B cell (primary cell): ENCODE measurements around the gene IMP3. TPM values are rescaled to one million over a fixed set of nuclear protein-coding genes. Genes with fewer than 3 reads are reported as not detected.
A peak's percentile ranks its signal among the peaks of the same experiment; 100 is the strongest.

ENCODE experiments used
- ATAC-seq: fragments of 200-7000 bp; cut with Tn5 transposase; one replicate; pipeline ENCODE4 v1.10.0; 2021; ENCODE audit warnings: low read depth, mild to moderate bottlenecking, moderate number of reproducible peaks, moderate library complexity
- CTCF ChIA-PET: fragments of 350-600 bp; sonication (Branson Sonifier 250); formaldehyde crosslinking; loops from one replicate; lab custom pipeline; 2021; ENCODE audit warnings: antibody characterized with exemption, inconsistent platforms; lab: Charles Lee
- POLR2A ChIA-PET: fragments of 350-600 bp; sonication (Branson Sonifier 250); formaldehyde crosslinking; loops from one replicate; lab custom pipeline; 2021; ENCODE audit warnings: antibody characterized with exemption; lab: Charles Lee
- DNase-seq: peaks from one replicate; pipeline ENCODE4 v3.0.0; 2013
- H2AFZ ChIP-seq: 2 replicates; pipeline ENCODE4 v1.6.1; 2012; ENCODE audit warnings: mild to moderate bottlenecking, low read depth, low read length; ENCODE audit not compliant: insufficient read depth, poor library complexity, severe bottlenecking
- H3K27ac ChIP-seq, 2 donors: 1 replicate in 1 of 2; 2 replicates in 1 of 2; pipeline ENCODE4 v1.5.1; 2012 to 2013; ENCODE audit warnings: low read length in 2 of 2, mild to moderate bottlenecking in 2 of 2, moderate library complexity in 1 of 2
- H3K27me3 ChIP-seq, 4 experiments: fragments of 200-600 bp in 1 of 4; sonication (generic) in 1 of 4; replicated peaks in 1 of 4; 1 replicate in 2 of 4; 2 replicates in 2 of 4; pipeline versions ENCODE4 v1.6.1 to v1.7.0; 2013 to 2016; ENCODE audit warnings: low read length in 3 of 4, mild to moderate bottlenecking in 2 of 4, mixed read lengths in 1 of 4, moderate library complexity in 1 of 4; ENCODE audit not compliant: insufficient read depth in 4 of 4, control insufficient read depth in 3 of 4; ENCODE audit errors: control extremely low read depth in 1 of 4
- H3K36me3 ChIP-seq, 2 experiments: replicated peaks in 1 of 2; 1 replicate in 1 of 2; 2 replicates in 1 of 2; pipeline versions ENCODE4 v1.6.1 to v1.7.1; 2013; ENCODE audit warnings: low read length in 1 of 2; ENCODE audit not compliant: insufficient read depth in 2 of 2, control insufficient read depth in 1 of 2; ENCODE audit errors: control extremely low read depth in 1 of 2, extremely low read depth in 1 of 2
- H3K4me1 ChIP-seq, 2 donors: fragments of 200-600 bp in 1 of 2; sonication (generic) in 1 of 2; 1 replicate in 1 of 2; 2 replicates in 1 of 2; pipeline versions ENCODE4 v1.5.1 to v1.6.1; 2013 to 2017; ENCODE audit warnings: low read length in 2 of 2; ENCODE audit not compliant: control insufficient read depth in 2 of 2, insufficient read depth in 2 of 2
- H3K4me2 ChIP-seq: replicated peaks from 2 replicates; pipeline ENCODE3; 2012; ENCODE audit warnings: mild to moderate bottlenecking, low read depth, low read length; ENCODE audit not compliant: poor library complexity, severe bottlenecking
- H3K4me3 ChIP-seq, 5 experiments: fragments of 200-600 bp in 1 of 5; sonication (generic) in 1 of 5; 1 replicate in 3 of 5; 2 replicates in 2 of 5; pipeline versions ENCODE4 v1.5.1 to v1.7.0; 2011 to 2016; ENCODE audit warnings: low read length in 4 of 5, mild to moderate bottlenecking in 4 of 5, low read depth in 2 of 5, control low read depth in 1 of 5, moderate library complexity in 1 of 5; ENCODE audit not compliant: insufficient read depth in 1 of 5; ENCODE audit errors: control extremely low read depth in 1 of 5, extremely low read depth in 1 of 5
- H3K79me2 ChIP-seq: fragments of 200-600 bp; sonication (generic); one replicate; pipeline ENCODE4 v1.6.0; 2016; ENCODE audit warnings: low read length; ENCODE audit not compliant: control insufficient read depth, insufficient read depth
- H3K9ac ChIP-seq: fragments of 200-600 bp; sonication (generic); 2 replicates; pipeline ENCODE4 v1.6.1; 2017; ENCODE audit warnings: mild to moderate bottlenecking, low read length, moderate library complexity
- H3K9me3 ChIP-seq, 3 donors: one replicate each; pipeline versions ENCODE4 v1.6.1 to v1.7.1; 2013; ENCODE audit warnings: low read length in 2 of 3; ENCODE audit not compliant: control insufficient read depth in 2 of 3, insufficient read depth in 1 of 3; ENCODE audit errors: control extremely low read depth in 1 of 3
- H4K20me1 ChIP-seq: 2 replicates; pipeline ENCODE4 v1.6.0; 2012; ENCODE audit warnings: mild to moderate bottlenecking, low read length; ENCODE audit not compliant: insufficient read depth, control insufficient read depth, poor library complexity, severe bottlenecking
- H3K27ac Mint-ChIP-seq: one replicate; pipeline ENCODE4 v1.8.0; 2021; ENCODE audit warnings: mixed read lengths
- H3K27me3 Mint-ChIP-seq: one replicate; pipeline ENCODE4 v1.8.0; 2021; ENCODE audit warnings: mixed read lengths
- H3K4me1 Mint-ChIP-seq: one replicate; pipeline ENCODE4 v1.8.0; 2021; ENCODE audit warnings: mixed read lengths
- H3K4me3 Mint-ChIP-seq: one replicate; pipeline ENCODE4 v1.8.0; 2021; ENCODE audit warnings: mixed read lengths
- H3K9me3 Mint-ChIP-seq: one replicate; pipeline ENCODE4 v1.8.0; 2022; ENCODE audit warnings: mixed read lengths; ENCODE audit not compliant: insufficient read depth
- EZH2 ChIP-seq: IDR thresholded peaks from 2 replicates; pipeline ENCODE4 v1.6.1; 2012; ENCODE audit warnings: borderline replicate concordance, low read depth, mild to moderate bottlenecking, moderate library complexity, low read length; ENCODE audit not compliant: insufficient read depth, poor library complexity, severe bottlenecking
- WGBS: methylation state at CpG from one replicate; pipeline ENCODE4 v1.1.5; 2013; ENCODE audit warnings: missing lambda C conversion rate; ENCODE audit not compliant: insufficient coverage; 5-methylcytosine and 5-hydroxymethylcytosine counted together
- intact Hi-C: fragments of 100-400 bp; cut with micrococcal nuclease; formaldehyde crosslinking; loops from one replicate; pipeline ENCODE4 v1.10.0; 2022
- polyA plus RNA-seq: library from polyadenylated mRNA; depleted of rRNA; stranded (reverse); fragments of >200 nt; gene quantifications from 2 replicates; pipeline ENCODE4 v1.2.3, GENCODE V29; 2012
- total RNA-seq, 2 donors: library from RNA; stranded (reverse); fragments of 120-200 nt in 1 of 2; gene quantifications; 1 replicate in 1 of 2; 2 replicates in 1 of 2; pipeline versions ENCODE4 v1.2.3 to v1.2.4, GENCODE V29; 2013 to 2022
- TF ChIP-seq, protein P1 (sequence below): fragments of 200-600 bp; IDR thresholded peaks from one replicate; pipeline ENCODE4 v1.8.0; 2022; ENCODE audit warnings: antibody characterized with exemption, mild to moderate bottlenecking

The IMP3 gene
- total and polyA plus RNA-seq, 2 donors (not counting 1 experiment from before 2014, with no cell fraction given): 60.8 to 85.1 TPM

DNA sequence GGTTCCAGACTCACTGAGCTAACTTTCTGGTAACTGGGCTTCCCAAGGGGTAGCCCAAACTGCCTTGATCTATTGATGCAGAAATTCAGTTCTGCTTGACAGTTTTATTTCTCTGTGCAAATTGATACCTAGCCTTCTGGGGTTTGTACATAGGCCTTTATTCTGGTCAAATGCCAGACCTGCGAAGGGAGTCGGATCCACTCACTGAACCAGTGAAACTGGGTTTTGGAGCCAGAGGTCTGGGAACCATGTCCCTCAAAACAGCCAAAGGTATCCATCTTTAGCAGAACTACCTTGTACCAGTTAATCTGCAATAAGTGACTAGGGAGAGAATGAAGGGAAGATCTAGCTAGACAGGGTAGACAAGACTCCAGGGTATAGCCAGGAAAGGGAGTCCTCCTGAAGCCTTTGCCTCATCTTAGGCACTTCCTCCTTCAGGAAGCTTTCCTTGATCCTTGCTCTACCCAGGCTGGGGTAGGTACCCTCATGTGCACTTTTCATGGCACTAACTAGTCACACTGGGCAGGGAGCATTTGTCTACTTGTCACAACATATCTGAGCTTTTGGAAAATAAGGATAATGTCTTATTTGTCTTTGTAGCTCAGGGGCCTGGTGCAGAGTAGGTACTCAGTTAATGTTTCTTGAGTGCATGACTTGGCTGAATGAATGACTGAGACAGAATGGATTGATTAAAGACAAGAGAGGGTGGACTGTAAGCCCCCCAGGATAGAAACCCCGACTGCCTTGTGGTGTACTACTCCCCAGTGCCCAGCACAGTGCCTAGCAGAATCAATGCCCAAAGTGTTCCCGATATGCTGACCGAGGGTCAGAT lies 6.3 kb upstream of the IMP3 start:
- peaks cover 15% of the 10 kb centered on the region for H3K4me1 Mint-ChIP-seq
- ChIA-PET CTCF (interaction anchor here (0.6 to 1.6 kb wide), 7 partner anchors 8 to 190 kb away, joined by 3 to 4 read pairs (median 3); partner anchors contain the start of gene SNUPN), POLR2A (interaction anchor here (1.2 kb wide), 1 partner anchor 192 kb away, joined by 4 read pairs; no protein-coding TSS in a partner anchor)
- no peaks in the 10 kb centered on the region for H3K36me3 ChIP-seq
- H3K9ac ChIP-seq: peak overlapping the region; percentile 77
- 60% methylated on average over 5 of the region's 5 CpGs for WGBS
- H4K20me1 ChIP-seq: no peaks in the 10 kb centered on the region
- H3K4me2 ChIP-seq: peak overlapping the region; percentile 100
- DNase-seq (no peak), ATAC-seq (no peak)
- H3K79me2 ChIP-seq: no peaks in the 10 kb centered on the region
- H3K4me1 ChIP-seq: peaks cover 15 to 17% of the 10 kb centered on the region in 2 donors
- peak overlapping the region in 2 of 5 experiments; percentile 61 to 76 for H3K4me3 ChIP-seq
- peaks cover 0 to 28% (median 13%) of the 10 kb centered on the region in 4 experiments for H3K27me3 ChIP-seq
- TF ChIP-seq, protein P1, sequence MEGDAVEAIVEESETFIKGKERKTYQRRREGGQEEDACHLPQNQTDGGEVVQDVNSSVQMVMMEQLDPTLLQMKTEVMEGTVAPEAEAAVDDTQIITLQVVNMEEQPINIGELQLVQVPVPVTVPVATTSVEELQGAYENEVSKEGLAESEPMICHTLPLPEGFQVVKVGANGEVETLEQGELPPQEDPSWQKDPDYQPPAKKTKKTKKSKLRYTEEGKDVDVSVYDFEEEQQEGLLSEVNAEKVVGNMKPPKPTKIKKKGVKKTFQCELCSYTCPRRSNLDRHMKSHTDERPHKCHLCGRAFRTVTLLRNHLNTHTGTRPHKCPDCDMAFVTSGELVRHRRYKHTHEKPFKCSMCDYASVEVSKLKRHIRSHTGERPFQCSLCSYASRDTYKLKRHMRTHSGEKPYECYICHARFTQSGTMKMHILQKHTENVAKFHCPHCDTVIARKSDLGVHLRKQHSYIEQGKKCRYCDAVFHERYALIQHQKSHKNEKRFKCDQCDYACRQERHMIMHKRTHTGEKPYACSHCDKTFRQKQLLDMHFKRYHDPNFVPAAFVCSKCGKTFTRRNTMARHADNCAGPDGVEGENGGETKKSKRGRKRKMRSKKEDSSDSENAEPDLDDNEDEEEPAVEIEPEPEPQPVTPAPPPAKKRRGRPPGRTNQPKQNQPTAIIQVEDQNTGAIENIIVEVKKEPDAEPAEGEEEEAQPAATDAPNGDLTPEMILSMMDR: no peak
- no peak for TF ChIP-seq EZH2
- H2AFZ ChIP-seq: peak overlapping the region; percentile 87
- H3K27ac Mint-ChIP-seq: no peak overlapping the region
- intact Hi-C loops: loop anchor here (10.0 kb wide), 1 partner anchor 622 kb away; the partner anchor contains the start of gene PPCDC
- H3K27me3 Mint-ChIP-seq: peaks cover 14% of the 10 kb centered on the region
- no peak overlapping the region for H3K27ac ChIP-seq
- peaks cover 0 to 4% (median 0%) of the 10 kb centered on the region in 3 donors for H3K9me3 ChIP-seq
- peak overlapping the region; percentile 89 for H3K4me3 Mint-ChIP-seq
- H3K9me3 Mint-ChIP-seq: no peaks in the 10 kb centered on the region

DNA sequence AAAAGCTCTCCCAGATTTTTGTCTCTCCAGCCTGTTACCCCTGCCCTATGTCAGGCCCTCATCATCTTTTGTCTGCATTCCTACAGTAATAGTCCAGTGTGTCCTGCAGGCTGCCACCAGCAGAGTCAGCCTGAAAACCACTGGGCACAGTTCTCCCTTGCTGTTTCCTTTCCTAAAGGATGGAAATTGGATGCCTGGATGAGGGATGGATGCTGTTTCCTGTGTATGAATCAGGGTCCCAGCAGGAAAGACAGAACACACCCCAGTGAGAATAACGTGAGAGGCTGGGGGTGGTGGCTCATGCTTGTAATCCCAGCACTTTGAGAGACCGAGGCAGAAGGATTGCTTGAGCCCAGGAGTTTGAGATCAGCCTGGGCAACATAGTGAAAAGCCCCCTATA lies 4.4 kb upstream of the IMP3 start:
- POLR2A ChIA-PET: no interaction called here
- CTCF ChIA-PET: no interaction called here
- H3K4me3 Mint-ChIP-seq: no peak overlapping the region

More for the DNA sequence above, 4.4 kb upstream of the IMP3 start:
- WGBS: 92% methylated on average over 2 of the region's 2 CpGs
- intact Hi-C loops: loop anchor here (5.0 to 10.0 kb wide), 2 partner anchors 620 to 1102 kb away; partner anchors contain the start of genes ARID3B and PPCDC
- no peak overlapping the region for H3K9ac ChIP-seq
- Mint-ChIP-seq H3K27me3 (peaks cover 10% of the 10 kb centered on the region), H3K4me1 (peaks cover 25% of the 10 kb centered on the region), H3K27ac (no peak overlapping the region), H3K9me3 (no peaks in the 10 kb centered on the region)
- ATAC-seq: no peak
- H3K27me3 ChIP-seq: peaks cover 0 to 28% (median 13%) of the 10 kb centered on the region in 4 experiments
- H3K4me2 ChIP-seq: no peak overlapping the region
- H3K27ac ChIP-seq: no peak overlapping the region
- H4K20me1 ChIP-seq: no peaks in the 10 kb centered on the region
- DNase-seq: no peak
- TF ChIP-seq, protein P1: no peak
- no peak for TF ChIP-seq EZH2
- peaks cover 25 to 26% of the 10 kb centered on the region in 2 donors for H3K4me1 ChIP-seq
- H2AFZ ChIP-seq: no peak overlapping the region
- H3K9me3 ChIP-seq: peaks cover 0 to 4% (median 0%) of the 10 kb centered on the region in 3 donors
- H3K79me2 ChIP-seq: peaks cover 3% of the 10 kb centered on the region
- no peaks in the 10 kb centered on the region for H3K36me3 ChIP-seq
- H3K4me3 ChIP-seq: no peak overlapping the region
